GM19023 (cell line): ENCODE data around the gene USP16.
A peak's percentile ranks its signal among the peaks of the same experiment; 100 is the strongest.
"Not testable (repeated sequence)": the region's sequence is repeated elsewhere in the genome, so short reads cannot be mapped to it uniquely, and the experiment has no call there.

Source experiments
- ATAC-seq: cut with Tn5 transposase; IDR thresholded peaks from one replicate; pipeline ENCODE4 v1.9.1; 2021; ENCODE audit warnings: mild to moderate bottlenecking, moderate library complexity; ENCODE audit not compliant: unreplicated experiment

Gene USP16

GRCh38 chr21:29024474-29025327 lies at the start of gene USP16:
Gene USP16, plus strand, starts transcription at chr21:29024668. Its CDS starts 3,246 bp downstream, at chr21:29027914.
- peak; percentile 99 for ATAC-seq

GRCh38 chr21:28975397-28975796 lies 49.1 kb upstream of the USP16 start:
- no peak for ATAC-seq

GRCh38 chr21:28979092-28979491 lies 45.4 kb upstream of the USP16 start:
- no peak for ATAC-seq

GRCh38 chr21:28982637-28983036 lies 41.8 kb upstream of the USP16 start:
- ATAC-seq, result no peak

- ATAC-seq, result no peak
These were observed 37.8 kb upstream of the USP16 start for GRCh38 chr21:28986677-28987076.

- ATAC-seq, result not testable (repeated sequence)
These were observed 36.3 kb upstream of the USP16 start for GRCh38 chr21:28988146-28988545.

GRCh38 chr21:28991861-28992525 lies 32.5 kb upstream of the USP16 start:
- ATAC-seq, result no peak

GRCh38 chr21:28992526-28993292 lies 31.8 kb upstream of the USP16 start, which contains the start of gene LTN1:
Gene LTN1, minus strand, starts transcription at chr21:28992877. Its CDS starts 72 bp downstream, at chr21:28992805.
- ATAC-seq, result peak; percentile 99

- no peak for ATAC-seq
These were observed 31.2 kb upstream of the USP16 start for GRCh38 chr21:28993293-28993629.

- peak; percentile 99 for ATAC-seq
These were observed 21.9 kb upstream of the USP16 start for GRCh38 chr21:29002442-29003144.

GRCh38 chr21:29005696-29006095 lies 18.8 kb upstream of the USP16 start:
- ATAC-seq, result no peak

GRCh38 chr21:29007135-29007534 lies 17.3 kb upstream of the USP16 start:
- no peak for ATAC-seq

- ATAC-seq, result no peak
These were observed 16.7 kb upstream of the USP16 start for GRCh38 chr21:29007810-29008209.

- ATAC-seq, result no peak
These were observed 16.1 kb upstream of the USP16 start for GRCh38 chr21:29008367-29008766.

GRCh38 chr21:29011236-29011635 lies 13.2 kb upstream of the USP16 start:
- not testable (repeated sequence) for ATAC-seq

- ATAC-seq, result no peak
These were observed 6.7 kb upstream of the USP16 start for GRCh38 chr21:29017639-29018237.

GRCh38 chr21:29018540-29018939 lies 5.9 kb upstream of the USP16 start:
- ATAC-seq, result no peak

- no peak for ATAC-seq
These were observed 2.3 kb upstream of the USP16 start for GRCh38 chr21:29022166-29022565.

- ATAC-seq, result no peak
These were observed 853 bp downstream of the USP16 start for GRCh38 chr21:29025328-29025713.

- no peak for ATAC-seq
These were observed 5.1 kb downstream of the USP16 start for GRCh38 chr21:29029524-29029923.
